HG03108 (cell line): ENCODE measurements around the gene ANTXR1.

Source experiments
- ATAC-seq: cut with Tn5 transposase; IDR thresholded peaks from one replicate; pipeline ENCODE4 v1.9.1; 2021; ENCODE audit warnings: moderate library complexity; ENCODE audit not compliant: unreplicated experiment

ANTXR1 gene

DNA sequence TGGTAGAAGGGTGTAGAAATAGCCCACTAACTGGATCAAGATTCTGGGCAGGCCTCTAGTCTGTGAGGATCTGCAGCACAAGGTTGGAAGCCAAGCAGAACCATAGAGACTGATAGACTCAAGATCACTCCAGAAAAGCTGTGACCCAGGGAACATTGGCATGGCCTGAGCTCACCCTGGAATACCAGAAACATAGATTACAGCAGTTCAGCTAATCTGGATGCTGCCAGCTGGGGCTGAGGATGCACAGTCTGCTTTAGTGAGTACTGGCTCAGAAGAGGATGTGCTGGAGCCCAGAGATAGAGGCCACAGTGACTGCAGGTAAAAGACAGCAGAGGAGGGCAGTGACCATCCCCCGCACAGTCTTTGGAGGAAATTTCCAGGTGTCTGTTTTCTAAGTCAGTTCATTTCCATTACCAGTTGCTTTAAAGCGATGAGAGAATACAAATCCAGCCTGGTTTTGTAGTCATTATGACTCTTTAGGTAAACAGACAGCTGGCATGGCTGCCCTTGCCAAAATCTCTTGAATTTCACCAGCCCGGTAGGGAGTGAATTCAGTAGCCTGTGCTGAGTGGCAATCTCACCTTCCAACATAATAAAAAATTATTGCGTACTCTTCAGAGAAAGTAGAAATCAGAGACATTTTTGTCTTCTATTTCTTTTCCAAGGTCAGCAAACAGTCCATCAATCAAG, 119.2 kb downstream of the ANTXR1 start:
- no peak for ATAC-seq

DNA sequence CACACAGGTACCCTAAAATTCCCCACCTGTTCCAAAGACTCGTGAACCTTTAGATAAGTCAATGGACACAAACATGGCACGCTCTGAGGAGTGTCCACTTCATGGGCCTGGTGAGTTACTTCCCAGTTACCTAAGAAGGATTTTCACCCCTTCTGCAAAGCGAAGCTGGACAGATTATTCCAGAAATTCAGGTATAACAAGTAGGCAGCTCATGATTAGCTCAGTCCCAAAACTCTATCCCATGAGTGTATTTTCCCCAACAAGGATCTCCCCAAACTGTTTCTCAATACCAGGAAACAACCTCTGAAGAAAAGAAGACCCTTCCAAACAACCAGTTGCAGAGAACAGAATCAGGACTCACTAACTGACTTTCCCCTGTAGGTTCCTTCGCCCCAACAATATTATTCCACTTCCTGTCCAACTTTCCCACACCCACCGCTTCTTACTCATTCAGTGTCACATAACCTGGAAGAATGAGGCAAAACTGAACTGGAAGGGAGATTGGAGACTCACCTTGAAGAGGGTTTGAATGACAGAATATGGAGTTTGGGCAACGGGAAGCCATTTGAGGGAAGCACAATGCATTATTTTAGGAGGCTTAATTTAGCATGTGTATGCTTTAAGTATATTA, 120.1 kb downstream of the ANTXR1 start:
- no peak for ATAC-seq

DNA sequence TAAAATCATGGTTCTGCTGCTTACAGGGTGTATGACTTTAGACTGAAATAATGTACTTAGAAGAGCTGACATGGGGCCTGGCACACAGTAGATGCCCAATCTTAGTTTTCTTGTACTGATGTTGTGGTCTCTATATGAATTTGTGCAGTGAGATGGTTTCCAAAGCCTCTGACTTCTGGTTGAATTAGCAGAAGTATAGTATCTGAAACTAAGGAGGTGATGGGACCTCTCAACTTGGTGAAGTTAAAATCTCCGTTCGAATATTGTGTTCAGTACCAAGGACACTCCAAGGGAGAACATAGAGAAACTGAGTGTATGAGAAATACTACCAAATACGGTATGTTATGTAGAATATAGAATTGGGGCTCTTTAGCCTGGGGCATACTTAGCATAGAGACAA, 120.9 kb downstream of the ANTXR1 start:
- no peak for ATAC-seq

DNA sequence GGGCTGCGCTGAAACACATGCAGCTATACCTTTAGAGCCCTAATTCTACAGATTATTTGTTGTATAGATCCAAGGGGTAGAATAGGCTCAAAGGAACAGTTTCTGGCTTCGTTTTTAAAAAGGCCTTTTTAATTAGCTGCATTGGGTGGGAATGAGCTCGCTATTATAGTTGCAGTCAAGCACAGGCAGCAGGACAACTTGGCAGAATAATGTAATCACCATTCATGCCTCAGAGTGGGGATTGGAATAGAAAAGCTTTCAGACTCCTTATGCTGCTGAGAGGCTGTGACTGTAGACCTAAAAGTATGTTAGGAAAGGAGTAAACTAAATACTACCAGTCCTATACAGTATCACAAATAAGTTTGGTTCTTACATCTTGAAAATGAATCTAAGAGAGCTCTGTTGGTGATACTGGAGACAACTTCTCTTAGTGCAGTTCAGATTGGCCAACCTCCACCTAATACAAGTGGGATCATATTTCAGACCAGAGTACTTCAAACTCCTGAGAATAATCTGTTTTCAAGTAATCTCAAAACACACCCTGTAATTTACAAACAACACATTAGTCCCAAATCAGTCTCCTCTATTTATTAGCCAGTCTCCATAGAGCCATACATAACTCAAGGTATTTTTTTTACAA, 121.4 kb downstream of the ANTXR1 start:
- no peak for ATAC-seq

DNA sequence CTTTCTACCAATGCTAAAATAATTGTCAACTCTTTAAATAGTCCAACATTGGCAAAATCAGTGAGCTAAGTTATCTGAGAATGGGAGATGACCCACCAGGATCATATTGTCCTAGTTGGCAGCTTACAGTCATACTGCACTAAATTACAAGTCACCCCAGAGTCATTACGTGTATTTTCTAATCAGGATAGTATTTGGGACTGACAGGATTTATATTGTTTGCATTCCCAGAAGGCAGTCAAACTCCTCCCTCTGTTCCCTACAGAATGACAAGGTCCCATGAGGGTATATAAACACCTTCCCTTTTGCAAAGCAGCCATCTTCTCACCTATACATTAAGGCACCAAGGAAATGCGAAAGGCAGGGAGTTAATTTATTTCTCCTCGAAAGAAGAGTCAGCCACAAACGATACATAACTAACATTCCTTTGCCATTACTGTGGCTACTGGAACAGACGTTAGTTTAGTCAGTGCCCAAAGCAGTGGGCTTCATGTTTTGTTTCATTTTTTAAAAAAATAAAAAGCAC, 125.3 kb downstream of the ANTXR1 start:
- ATAC-seq: no peak

DNA sequence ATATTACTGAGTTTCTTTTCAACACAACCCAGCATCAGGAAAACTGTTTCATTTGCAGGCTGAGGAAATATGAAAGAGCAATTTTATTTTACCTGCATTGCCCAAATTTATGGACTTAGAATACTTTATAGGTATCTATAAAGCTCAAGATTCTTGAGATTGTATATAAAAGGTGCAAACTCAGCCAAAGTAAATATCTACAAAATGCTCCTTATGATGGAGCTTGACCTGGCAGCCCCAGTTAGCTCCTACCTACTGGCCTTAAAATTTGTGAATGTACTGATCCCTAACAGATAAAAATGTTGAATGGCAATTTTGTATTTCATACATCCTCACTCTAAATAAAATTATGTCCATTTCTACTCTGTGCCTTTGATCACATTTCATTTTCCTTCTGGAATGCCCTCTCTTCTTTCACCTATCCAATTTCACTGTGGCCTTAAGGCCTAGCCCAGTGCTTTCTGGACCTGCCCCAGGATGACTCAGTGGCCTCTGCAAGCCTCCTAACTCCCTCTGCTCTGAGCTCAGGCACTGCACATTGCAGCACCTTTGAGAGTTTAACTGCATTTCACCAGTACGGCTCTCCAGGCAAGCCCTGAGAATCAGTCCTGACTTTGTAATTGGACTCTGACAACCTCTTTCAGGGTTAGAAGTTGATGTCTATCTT, 125.9 kb downstream of the ANTXR1 start:
- ATAC-seq: no peak

DNA sequence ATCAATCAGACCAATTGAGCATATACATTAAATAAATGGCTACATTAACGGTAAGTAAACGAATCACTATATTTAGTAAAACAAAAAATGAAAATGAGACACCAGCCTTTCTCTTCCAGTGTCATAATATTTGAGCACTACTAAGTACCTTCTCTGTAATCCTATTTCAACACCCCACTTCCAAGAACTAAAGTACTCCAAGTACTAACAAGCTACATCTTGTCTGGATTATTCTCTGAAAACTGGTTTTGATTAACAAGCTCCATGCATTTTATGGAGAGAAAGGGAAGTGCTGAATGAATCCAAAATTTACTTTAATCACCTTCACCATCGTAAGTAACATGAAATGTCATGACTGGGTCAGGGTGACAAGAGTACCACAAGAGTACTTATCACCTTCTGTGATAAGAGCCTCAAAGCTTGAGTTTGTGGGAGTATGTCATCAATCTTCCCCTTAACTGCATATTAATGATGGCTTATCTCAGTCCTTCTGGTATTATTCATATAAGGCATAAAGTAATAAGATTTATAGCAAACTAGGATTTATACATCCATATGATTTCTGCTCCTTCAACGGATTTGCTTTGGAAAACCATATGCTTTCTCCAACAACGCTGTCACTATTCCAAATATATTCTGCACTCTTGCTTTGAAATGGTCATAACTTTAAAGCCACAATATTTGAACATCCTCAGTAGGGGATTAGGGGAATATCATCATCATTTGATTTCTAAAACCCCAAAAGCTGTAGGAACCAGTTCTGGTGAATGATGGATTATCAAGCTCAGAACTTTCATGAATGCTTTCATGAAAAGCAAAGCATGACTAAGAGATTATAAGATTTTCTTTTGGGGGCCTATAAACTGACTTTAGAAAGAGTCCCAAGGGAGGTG, 127.0 kb downstream of the ANTXR1 start:
- no peak for ATAC-seq

DNA sequence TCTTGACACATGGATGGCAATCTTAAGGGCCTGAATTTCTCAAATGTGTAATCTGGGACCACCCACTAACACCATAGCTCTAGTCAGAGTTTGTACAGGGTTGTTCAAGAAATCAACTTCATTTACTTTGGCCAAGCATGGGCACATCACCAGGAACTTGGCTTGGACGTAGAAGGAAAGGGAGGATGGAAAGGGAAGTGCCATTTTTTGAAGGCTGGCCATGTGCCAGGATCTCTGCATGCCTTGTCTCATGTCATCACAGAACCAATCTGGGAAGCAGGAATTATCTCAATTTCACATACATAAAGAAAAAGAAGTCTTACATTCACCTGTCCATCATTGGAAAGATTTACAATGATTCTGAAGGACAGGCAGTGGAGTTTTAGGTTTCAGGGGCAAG, 128.1 kb downstream of the ANTXR1 start:
- no peak for ATAC-seq

DNA sequence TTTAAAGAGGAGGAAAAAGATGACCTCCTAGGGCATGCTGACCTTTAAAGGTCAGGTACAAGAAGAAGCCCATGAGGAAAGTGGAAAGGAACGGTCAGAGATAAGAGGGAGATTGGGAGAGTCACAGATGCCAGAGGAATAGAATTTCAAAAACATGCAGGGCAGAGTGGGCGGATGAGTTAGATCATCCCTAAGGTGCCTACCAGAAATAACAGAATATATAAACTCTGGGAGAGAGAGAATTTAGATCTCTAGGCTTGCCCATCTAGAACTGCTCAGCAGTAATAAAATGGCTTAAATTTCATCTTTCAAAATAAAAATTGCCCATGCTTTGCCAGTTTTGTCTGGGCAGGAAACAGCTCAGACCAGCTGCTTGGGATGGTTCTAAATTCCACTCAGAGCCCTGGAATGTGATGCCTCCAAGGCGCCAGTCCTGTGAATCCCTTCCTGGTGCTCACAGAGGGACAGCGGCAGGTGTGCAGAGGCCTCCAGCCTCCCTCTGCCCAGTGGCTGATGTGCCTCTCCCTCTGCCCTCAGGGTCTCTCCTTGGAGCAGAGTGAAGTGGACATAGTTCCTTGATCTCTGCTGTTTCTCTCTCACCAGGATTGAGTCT, 130.9 kb downstream of the ANTXR1 start:
- no peak for ATAC-seq

DNA sequence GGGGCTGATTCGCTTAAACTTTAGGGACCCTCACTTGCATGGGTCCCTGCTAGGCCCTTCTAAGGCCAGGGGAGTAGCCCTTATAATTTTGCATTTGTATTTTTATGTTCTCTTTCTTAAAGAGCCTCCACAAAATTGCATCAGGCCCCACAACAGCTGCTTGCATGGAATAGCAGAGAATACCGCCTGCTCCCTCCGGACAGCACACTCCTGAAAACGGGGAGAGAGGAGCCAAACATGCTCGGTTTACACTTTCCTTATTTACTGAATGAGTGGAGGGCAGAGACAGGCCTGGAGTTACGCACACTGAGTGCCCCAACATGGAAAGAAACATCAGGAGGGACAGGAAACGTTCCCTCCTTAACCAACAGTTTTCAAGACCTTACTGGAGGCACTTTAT, 132.2 kb downstream of the ANTXR1 start:
- no peak for ATAC-seq

DNA sequence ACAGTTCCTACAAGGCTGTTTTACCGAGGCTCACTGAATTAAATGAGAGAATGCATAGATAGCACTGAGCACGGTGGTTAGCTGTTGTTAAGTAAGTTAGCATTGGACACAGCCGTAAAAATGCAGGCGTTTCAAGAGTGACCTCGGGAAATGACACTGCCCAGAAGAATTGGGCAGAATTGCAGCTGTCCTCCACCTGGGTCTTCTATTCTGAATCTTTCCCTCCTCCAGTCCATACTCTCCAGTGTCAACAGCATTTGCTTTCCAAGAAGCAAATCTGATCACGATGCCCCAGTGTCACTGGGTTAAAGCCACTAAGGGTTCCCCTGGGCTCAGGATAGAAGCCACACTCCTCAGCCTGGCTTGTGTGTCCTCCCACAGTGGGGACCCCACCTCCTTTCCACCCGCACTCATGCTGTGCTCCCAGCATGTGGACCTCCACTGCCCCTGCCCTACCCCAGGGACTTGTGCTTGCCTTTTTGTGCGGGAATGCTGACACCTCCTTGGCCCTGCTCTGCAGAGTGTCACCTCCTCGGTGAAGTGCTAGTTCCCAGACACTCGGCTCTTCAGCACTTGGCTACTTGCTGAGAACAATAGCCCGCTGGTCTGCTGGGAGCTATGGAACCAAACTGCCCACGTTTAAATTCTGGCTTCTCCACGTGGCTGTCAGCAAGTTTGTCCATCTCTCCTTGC, 135.0 kb downstream of the ANTXR1 start:
- no peak for ATAC-seq

DNA sequence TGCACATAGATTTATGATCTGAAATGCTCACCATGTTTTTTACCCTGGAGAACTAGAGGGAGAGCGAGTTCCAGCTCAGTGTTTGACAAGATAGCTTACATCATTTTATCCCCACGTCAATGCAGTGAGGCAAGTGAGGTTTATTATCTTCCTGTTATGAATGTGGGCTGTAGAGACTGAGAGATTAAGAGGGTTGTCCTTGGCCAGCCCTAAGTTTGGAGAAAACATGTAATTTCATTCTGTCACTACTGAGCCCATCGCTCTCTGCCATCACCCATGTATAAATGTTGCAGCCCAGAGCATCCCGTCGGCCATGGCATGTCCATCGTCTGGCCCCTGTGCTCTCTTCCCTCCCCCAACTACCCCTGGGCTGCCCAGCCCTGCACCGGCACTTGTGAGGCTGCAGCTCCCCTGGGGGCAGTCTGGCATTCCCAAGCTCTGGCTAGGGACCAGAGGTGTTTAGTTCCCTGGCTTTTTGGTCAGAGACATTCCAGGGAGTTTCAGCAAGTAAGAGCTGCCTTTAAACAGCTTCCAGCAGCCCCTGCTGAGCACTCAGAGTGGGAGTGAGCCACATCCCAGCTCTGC, 136.7 kb downstream of the ANTXR1 start:
- no peak for ATAC-seq

DNA sequence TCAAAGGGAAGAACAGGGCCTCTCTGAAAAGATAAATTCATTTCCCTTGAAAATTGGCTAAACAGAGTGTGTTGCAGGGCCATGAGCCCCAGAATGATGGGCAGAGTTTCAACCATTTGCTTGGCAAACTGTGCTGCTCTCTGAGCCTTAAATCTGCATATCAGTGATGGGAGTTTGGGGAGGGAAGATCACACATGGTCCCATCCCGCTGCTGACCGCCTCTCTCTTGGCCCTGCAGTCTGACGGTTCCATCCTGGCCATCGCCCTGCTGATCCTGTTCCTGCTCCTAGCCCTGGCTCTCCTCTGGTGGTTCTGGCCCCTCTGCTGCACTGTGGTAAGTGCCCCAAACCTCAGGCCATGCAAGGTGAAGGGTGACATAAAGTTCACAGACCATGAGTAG, 139.0 kb downstream of the ANTXR1 start:
- ATAC-seq: no peak

DNA sequence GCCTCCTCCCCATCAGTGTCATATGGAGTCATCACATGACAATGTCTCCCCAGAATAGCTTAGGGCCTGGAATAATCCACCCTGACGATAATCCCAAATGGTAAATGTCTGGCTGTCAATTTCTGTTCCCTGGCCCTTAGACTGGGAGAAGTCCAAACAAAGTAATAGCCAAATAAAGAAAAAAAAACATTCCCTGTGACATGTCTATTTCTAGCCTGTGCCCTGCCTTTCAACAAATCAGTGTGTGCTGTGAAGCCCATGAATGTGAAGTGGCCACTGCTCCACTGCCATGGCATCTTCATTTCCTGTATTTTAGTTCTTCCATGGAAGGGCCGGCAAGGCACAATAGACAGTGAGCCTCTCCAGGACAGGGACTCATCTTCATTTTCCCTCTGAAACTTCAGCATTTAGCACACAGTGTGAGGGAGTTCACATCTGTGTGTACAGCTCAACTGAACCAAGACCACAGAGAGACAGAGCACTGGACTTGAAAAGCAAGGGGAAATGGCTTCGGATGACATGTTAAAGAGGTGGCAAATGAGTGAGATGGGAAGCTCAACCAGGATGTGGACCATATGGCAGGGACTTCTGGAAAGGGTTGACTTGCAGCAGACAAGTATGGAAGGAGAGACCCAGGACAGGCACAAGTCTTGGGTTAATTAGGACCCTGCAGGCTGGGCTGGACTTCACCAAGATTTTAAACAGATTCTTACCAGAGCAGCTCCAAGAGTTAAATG, 140.0 kb downstream of the ANTXR1 start:
- ATAC-seq: no peak

DNA sequence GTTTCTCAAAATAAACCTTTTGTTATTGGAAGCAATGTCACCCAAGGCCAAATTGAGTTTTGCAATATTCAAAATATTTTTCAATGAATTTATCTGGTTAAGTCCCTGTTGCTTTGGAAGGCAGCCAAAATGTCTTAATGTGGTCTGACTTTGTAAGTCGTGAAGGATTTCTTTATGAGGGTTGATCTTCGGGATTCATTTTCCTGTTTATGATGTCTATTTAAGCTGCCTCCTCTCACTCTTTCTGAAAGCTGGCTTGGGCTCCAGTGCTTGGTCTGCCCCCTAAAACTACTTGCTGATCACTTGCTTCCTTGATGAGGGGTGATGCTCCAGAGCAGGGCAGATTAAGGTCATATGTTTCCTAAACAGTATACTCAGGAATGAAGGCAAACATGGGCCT, 141.1 kb downstream of the ANTXR1 start:
- no peak for ATAC-seq

DNA sequence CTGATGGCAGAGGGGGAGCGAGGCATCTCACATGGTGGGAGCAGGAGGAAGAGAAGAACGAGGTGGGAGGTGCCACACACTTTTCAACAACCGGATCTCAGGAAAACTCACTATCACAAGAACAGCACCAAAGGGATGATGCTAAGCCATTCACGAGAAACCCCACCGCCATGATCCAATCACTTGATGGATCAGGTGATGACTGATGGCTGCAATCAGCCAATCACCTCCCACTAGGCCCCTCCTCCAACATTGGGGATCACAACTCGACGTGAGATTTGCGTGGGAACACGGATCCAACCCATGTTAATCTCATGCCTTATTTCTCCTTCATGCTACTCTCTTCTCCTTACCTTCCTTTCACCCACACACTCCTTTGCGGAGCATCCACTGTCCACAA, 143.6 kb downstream of the ANTXR1 start:
- no peak for ATAC-seq

DNA sequence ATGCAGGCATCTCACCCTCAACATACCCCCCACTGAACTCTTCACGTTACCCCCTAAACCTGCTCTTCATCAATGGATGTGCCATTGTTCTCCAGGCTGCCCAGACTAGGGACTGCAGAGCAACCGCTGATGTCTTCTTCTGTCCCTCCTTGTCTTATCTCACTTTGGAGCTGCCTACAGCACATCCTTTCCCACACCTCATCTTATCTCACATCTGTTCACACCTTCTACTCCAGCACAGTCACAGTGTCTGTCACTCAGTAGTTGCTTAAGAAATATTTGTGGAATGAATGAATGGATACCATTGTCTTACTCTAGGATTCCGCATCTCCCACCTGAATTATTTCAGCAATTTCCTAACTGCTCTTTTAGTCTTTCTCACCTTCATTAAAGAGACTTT, 144.5 kb downstream of the ANTXR1 start:
- no peak for ATAC-seq

DNA sequence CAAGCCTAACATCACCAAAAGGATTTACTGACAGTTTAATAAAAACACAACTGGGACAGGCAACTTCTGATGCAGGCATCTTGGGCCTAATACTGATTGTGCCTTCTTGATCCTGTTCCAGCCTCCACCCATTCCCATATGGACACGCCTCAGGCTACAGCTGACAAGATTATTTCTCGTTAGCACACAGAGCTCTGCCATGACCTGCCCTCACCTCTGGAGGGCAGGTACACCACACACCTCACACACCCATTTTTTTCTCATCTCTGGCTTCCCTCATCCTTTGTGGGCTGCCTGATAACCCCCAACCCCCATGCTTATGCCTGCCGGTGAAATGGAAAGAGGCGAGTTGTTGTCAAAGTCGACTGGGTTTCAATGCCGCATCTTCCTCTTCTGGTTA, 147.0 kb downstream of the ANTXR1 start:
- no peak for ATAC-seq

DNA sequence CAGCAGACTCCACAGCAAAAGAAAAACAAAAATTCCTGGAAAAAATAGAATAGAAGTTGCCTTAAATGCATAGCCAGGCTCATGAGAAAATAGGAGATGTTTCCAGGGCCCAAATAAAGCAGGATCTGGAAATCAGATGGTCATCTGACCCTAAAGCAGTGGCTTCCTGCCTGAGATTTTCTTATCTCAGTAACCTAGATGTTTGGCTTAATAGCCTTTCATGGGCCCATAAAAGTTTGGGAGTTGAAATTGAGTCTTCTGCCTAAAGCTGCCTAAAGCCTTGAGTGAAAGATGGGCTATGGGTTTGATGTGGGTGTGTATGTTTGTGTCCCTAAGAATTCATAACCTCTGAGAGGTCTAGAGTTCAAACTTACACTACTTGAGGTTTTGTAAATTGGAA, 149.1 kb downstream of the ANTXR1 start:
- no peak for ATAC-seq
